Putamen (tissue), 1 donor: ENCODE results near the gene EPAS1.

Experiments used
- DNase-seq: peaks from one replicate; pipeline ENCODE4 v3.0.0-alpha.2; 2016; ENCODE audit warnings: low spot score

The EPAS1 gene

DNA sequence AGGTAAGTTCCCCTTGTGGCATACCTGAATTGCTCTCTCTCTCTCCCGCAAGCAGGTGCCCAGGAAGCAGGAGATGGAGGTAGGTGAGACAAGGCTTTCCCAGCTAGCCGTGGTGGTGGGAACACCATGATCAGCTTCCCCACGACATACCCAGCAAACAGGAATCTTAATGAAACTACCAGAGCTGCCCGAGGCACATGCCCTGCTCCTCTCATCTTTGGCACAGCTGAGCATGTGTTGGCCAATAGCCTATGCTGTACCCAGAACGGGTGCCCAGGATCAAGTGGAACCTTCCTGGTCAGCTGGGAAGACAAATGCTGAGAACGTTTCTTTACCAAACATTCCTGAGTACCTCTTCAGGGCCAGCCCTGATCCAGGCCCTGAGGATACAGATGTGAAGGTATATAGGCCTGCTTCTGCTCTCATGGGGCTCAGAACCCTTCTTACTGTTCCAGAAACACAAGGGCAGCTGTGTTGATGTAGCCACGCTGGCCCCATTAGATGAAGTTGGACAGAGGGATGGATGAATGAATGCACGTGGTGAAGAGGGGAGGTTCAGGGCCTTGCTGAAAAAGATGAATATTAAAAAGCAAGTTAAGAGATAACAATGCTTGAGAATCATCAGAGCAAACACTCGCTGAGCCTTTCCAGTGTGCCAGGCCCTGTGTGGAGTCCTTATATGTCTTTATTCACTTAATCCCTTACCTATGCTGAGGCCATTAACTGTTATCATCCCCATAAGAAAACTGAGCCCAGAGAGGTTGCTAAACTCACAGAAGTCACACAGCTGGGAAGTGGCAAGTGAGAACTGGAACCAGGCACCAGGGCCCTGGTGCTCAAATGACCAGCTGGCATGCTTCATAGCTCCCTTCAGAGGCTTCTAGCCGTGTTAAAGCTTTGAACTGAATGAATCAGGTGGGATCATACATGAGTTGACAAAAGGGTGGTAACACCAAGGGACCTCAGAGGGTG, 113.4 kb downstream of the EPAS1 start:
- no peak for DNase-seq

DNA sequence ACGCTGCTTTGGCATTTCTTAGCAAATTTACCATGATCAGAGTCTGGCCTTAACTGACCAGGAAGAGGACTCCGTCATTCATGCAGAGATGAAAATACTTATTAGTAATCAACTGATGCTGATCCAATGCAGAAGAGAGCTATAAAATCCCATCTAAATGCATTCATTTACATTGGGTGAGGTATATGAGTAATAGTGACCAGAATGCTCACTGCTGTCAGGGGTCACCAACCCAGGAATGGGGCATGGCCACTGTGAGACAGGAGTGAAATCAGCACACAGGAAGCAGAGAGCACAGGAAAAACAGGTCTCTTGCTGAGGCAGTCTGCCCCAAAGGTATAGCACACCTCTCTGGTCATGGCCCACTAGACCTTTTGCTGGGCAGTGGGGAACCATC, 114.0 kb downstream of the EPAS1 start:
- DNase-seq, result no peak

DNA sequence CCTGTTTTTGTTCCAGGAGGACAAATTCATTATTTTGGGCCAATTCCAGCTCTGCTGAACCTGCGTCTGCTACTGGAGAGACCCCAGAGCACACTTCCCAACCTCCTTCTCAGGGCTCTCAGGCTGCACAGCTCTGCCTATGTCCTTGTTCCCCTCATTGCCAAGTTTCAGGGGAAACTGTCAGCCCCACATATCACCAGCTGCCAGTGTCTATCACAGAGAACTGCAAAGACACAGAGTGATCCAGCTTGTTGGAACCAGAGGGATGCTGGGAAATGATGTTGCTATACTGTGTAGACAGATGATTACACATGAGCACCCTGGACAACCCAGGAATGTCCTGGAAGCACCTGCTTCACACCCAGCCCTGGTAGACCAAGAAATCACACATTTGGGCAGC, 114.8 kb downstream of the EPAS1 start:
- no peak for DNase-seq

DNA sequence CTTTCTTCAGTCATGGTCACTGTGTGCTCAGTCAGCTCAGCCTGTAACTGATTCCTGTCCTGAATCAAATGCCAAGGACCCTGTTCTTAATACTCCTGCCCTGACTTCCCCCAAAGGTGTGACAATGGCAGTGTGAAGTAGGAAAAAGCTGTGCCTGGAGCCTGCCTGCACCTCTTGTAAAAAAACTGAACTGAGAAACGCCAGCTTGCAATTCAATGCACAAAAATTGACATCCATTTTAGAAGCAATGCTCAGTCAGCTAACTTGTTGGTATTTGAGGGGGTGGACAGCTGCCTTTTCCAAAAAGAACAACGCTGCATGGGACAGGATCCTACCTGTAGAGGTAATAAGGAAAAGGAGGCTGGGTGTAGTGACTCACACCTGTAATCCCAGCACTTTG, 115.9 kb downstream of the EPAS1 start:
- DNase-seq, result no peak

DNA sequence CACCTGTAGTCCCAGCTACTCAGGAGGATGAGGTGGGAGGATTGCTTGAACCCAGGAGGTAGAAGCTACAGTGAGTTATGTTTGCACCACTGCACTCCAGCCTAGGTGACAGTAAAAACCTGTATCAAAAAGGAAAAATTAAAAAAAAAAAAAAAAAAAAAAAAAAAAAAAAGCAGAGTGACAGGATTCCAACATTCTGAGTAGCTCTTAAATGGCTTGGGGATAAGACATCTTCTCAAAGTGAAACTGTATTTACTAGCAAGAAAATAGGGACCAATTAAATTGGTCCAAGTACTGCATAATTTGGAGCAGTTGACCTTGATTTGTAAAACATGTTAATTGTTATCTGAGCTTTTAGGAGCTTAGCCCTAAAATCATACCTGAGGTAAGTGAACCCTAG, 116.4 kb downstream of the EPAS1 start:
- DNase-seq, result no peak

DNA sequence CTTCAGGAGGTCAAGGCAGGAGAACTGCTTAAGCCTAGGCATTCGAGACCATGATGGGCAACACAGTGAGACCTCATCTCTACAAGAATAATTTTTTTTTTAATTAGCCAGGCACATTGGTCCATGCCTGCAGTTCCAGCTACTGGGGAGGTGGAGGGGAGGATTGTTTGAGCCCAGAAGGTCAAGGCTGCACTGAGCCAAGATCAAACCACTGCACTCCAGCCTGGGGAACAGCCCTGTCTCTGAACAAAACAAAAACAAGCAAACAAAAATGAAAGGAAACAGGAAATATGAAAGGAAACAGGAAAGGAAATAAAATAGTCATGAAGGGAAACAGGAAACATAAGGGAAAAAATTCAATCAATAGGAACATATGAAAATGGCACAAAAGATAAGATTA, 117.5 kb downstream of the EPAS1 start:
- no peak for DNase-seq

DNA sequence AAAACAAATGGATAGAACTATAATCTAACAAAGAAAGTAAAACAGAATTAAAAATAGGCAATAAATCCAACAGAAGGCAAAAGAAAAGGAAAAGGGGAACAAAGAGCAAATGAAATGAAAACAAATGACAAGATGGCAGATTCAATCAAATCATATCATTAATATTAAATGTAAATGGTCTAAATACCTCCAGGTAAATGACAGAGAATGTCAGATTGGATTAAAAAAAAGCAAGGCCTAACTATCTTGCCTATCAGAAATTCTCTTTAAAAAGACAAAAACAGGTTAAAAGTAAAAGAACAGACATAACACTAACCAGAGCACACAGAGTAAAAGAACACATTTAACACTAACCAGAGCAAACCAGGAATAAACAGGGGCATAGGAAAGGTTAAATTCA, 119.1 kb downstream of the EPAS1 start:
- DNase-seq, result no peak

DNA sequence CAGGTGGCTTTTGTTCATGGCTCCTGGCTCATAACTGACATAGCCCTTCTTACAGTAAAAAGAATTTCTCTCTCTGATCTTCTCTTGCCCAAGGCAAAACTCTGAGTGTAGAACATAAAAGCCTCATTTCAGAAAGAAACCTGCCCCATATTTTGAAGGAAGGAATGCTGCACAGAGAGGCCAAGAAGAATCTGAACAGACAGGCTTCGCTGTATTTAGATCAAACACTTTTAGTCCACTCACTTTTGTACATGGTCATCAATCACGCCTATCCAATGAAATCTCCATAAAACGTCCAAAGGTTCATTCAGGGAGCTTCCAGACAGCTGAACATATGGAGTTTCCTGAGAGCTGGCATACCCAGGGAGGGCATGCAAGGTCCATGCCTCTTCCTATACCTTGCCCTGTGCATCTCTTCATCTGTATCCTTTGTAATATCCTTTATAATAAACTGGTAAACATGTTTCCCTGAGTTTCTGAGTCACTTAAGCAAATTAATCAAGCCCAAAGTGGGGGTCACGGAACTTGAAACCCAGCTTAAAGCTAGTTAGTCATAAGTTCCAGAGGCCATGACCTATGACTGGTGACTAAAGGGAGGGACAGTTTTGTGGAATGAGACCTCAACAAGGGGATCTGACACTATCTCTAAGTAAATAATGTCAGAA, 119.7 kb downstream of the EPAS1 start:
- DNase-seq, result no peak

DNA sequence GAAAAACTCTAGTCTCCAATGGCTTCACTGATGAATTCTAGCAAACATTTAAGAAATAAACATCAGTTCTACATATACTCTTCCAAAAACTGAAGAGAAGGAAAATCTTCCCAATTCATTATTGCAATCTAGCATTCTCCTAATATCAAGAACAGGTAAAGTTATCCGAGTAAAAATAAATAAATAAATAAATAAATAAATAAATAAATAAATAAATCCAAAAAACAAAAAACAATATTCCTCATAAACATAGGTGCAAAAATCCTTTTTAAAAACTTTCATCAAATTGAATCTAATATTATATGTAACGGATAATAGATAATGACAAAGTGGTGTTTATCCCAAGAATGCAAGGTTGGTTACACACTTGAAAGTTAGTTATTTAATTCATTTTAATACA, 123.7 kb downstream of the EPAS1 start:
- no peak for DNase-seq

DNA sequence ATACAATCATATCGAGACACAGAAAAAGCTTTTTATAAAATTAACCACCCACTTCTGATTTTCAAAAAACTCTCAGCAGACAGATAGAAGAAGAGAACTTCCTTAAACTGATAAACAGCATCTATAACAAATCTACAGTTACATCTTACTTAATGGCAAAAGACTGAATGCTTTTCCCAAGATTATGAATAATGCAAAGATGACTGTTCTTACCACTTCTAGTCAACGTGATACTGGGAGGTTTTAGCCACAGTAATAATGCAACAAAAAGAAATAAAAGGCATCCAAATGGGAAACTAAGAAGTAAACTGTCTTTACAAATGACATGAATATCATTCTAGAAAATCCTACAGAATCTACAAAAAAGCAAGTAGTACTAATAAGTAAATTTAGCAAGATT, 124.2 kb downstream of the EPAS1 start:
- DNase-seq, result no peak

DNA sequence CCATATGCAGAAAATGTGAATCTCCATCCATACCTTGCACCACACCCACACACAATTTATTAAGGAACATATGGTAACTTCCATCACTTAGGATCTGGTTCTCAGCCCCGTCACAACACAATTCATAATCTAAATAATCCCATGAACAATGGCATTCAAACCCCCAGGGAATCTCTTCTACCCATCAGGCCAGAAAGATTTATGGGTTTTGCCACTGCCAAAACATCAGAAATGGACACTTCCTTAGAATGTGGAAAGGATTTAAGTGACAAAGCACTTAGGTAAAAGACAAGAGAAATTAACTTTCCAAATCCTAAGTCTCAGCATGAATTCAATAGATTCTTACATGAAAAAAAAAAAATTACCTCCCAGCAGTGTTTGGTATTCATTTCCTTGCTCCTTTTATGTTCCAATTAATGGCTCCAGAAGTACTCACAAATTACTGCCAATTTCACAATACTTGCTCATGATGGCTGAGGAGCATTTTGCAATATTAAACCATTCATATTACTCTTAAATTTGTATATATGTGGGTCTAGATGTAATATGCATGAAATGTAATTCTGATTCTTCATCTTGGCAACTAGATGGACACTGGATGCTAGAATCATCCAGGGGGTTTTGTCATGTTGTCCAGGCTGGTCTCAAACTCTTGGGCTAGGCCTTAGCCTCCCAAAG, 125.6 kb downstream of the EPAS1 start:
- no peak for DNase-seq

DNA sequence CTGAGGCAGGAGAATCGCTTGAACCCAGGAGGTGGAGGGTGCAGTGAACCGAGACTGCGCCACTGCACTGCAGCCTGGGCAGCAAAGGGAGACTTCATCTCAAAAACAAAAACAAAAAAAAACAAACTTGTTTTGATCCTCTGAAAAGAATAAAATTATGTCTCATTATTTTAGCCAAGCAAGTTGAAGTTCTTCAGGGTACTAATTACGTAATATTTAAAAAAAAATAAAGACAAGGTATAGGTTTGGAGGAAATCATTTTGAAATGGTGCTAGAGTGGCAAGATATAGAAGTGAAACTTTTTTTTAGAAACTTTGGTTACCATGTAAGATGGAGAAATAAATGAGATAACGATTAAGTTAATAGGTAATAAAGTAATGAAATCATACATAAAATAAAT, 127.7 kb downstream of the EPAS1 start:
- no peak for DNase-seq

DNA sequence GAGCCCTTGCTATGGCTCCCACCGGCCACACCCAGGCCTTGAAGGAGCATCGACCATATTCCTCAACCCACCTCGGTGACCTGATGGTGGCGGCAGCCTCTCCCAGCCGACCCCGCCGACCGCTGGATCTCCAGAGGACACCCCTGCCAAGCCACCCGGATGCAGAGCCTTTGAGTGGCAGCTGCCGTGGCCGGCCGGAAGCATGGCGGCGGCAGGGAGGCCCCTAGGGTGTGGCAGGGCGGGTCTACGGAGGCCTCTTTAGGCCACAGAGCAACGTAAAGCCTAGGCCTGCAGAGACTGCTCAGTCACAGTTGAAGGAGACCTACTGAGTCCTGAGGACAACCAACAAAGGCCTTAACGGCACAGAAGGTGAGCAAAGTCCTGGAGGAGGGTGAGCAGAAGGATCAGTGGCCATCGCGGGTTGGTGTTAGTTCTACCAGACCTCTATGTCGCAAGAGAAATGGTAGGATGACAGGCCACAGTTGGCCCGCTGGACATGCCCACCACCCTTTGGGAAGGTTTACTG, 131.8 kb downstream of the EPAS1 start:
- DNase-seq, result no peak

DNA sequence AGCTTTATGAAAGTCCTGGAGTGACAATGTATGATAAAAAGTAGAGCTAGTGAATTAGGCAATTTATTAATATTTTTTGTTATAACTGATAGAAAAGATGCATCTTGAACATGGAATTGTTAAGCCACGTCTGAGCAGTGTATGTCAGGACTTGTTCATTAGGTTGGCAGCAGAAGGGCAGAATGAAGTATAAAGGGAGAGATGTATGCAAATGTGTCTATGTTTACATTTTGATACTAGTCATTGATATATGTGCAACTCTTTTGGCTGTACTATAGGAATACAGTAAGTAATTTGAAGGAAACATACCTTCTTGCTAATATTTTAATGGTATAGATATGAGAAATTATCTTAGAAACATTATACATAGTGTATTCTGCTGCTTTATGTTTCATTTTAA, 133.2 kb downstream of the EPAS1 start:
- no peak for DNase-seq

DNA sequence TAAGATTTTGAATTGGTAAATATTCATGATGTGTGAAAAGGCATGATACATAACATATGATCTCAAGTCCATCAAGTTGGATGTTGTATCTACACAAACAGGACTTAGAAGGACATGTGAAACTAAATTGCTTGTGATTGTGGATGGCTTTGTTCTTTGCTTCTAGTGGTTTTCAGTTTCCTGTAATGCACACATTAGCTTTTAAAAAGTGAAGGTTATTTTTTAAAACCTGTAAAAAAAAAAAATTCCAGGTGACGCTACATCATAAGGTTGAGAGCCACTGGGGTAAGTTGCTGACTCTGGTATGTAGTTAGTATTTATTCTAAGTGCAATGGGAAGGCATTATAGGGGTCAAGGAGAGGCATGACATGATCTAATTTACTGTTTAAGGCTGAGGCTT, 133.8 kb downstream of the EPAS1 start:
- DNase-seq, result no peak

DNA sequence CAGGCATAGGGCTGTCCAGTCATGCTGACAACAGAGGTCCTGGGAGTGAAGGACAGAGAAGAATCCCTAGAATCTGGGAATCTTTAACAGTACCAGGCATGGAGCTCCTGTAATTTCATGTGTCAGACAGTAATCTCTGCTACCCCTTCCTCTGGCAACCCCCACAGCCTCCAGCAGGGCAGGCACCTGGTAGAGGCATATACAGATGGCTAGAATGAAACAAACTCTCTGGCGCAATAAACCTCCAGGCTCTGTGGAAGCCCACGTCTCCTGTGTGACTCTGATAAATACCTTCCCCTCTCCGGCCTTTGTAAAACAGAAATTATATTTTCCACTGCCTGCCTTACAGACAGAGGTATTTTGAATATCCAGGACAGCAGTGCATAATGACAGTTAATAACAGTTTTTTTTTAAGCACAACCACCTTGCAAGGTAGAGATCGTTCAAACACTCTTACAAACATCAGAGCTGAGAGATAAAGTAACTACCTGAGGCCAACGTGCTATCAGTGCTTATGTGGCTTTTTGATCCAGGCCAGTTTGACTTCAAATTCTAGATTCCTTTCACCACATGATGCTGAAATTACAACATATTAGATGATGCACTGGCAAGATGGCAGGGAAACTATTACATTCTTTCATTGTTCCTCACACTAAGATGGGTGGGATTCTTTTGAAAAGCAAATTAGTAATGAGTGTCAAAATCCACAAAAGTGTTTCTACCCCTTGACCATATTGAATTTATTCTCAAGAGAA, 134.5 kb downstream of the EPAS1 start:
- no peak for DNase-seq

DNA sequence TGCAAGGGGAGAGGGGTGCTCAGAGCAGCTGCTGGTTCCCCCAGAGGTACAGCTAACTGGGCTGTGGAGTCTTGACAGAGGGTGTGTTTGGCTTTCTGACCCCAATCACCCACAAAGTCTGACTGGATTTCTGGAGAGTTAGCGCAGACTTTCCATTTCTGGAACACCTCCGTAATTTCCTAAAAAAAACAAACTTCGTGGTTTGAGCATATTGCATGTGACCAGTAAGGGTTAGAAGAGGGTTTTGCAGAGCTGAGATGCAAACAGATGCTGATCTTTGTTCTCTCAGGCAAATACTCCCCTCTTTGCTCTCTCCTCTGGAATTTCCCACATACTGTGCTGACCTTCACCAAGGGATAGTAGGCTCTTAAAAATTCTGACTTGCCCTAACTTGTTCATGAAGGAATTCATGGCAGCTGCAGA, 137.7 kb downstream of the EPAS1 start:
- DNase-seq, result no peak

DNA sequence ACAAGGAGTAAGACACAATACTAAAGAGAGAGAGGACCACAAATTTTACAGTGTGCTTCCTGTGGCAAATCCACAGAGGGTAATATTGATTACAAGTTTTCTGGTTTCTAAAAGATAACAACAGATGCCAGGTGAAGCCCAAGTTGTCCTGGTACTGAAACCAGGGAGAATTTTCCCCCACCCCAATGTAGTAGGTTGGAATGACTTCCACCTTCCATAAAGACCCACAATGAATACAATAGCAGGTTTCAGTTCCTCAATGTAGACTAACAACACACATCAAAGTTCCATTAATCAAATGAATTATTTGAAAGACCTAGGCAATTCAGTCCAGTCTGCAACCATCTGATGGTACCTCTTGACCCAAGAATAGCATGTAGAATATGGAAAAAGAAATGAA, 138.1 kb downstream of the EPAS1 start:
- no peak for DNase-seq

DNA sequence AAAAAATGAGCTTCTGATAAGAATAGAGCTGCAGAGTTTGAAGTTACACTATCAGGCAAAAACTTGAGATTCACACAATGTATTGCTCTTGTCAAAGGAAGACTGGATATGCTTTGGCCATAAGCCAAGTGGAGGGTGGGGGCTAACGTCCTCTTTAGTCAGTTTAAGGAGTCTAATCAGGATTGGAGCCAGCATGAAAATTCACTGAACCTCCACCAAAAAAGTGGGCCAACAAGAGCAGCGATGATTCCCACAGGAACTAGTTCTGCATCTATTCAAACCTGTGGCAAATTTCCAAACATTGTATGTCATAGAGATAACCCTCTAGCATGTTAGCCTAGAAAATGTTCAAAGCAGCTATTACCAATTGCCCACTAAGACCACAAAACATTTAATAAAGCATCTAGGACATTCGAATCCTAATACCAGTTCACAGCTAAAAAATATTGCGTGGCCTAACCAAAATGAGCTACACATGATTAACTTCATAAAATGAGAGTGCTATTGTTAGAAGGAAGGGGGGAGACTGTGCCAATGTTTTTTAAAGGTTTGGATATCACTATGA, 138.7 kb downstream of the EPAS1 start:
- DNase-seq, result no peak
